ENCODE measurements around the gene RAP1GAP2.

Gene RAP1GAP2

DNA sequence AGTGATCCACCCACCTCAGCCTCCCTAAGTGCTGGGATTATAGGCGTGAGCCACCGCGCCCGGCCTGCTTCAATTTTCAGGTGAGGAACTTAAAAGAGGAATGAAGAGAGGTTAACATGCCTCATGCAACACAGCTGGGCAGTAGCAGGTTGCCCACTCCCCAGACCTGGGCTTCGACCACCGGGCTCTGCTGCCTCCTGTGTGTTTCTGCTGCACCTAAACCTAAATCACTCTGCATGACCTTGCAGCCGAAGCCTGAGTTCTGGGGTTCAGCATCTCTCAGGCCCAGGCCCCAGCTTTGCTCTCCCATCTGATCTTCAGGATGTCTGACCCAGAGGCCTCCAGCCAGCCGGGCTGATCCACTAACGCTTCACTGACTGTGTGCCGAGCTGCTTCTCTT, 154.6 kb downstream of the RAP1GAP2 start:
- DNase-seq, result no peak

DNA sequence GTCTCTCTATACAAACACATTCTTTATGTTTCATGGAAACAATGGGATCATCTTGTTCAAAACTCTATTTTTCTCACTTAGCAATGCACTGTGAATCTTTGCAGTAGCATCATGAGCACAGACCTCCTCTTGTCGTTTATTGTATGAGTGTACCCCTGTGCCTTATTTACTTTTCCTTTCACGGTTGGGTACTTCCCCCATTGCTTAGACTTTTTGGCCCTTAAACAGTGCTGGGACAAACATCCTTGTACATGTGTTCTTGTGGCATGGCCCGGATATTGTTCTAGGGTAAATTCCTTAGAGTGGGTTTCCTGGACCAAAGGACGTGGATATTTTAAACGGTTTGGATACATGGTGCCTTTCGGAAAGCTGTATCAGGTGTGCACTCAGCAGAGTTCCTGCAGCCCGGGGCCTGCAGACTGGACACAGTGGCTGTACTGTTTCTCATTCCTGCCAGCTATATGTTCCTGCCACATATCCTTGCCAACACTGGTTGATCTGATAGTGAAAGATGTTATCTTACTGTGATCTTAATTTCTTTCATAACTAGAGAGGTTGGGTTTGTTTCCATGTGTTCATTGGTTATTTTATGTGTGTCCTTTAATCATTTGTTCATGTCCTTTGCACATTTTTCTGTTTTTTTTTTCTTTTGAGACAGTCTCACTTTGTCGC, 156.1 kb downstream of the RAP1GAP2 start:
- no peak for DNase-seq

DNA sequence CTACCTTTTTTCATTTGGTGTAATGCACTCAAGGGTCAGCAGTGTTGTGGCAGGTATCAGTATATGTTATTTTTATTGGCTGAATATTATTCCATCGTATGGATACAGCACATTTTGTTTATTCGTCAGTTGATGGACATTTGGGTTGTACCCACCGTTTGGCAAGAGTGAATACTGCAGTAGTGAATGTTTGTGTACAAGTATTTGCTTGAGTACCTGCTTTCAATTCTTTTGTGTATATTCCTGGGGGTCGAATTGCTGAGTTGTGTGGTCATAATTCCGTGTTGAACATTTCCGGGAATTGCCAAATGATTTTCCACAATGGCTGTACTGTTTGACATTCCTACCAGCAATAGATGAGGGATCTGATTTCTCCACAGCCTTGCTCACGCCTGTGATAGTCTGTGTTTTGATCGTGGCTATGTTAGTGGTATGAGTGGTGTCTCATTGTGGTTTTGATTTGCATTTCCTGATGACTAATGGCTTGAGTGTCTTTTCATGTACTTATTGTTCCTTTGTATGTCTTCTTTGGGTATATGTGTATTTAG, 158.7 kb downstream of the RAP1GAP2 start:
- peak; percentile 22 for DNase-seq

DNA sequence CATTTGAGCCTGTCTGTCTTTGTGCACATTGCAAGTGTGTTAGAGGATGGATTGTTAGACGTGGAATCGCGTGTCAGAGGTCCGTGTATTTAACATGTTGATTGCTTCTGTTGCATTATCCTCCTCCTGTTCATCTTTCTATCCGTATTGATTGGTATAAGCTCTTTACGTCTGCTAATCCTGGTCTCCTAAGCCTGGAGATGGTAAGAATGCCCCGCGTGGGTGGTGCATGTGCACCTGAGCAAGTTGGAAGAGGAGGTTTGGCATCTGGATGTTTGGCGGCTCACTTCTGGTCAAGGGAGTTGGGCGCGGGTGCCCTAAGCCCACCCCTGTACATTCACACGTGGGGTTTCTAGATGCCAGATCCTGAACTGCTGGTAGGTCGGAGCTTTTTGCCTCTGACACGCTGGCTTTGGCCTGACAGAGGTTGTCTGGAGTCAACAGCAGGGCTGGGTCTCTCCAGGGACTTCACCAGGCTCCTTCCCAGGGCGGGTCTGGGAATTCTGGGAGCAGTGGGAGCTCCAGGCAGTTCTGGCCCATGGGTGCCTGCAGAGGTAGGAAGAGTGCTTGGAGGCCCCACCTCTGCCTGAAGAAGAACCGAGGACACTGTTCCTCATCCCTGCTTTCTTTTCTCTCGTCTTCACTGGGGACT, 159.8 kb downstream of the RAP1GAP2 start:
- DNase-seq, result no peak

DNA sequence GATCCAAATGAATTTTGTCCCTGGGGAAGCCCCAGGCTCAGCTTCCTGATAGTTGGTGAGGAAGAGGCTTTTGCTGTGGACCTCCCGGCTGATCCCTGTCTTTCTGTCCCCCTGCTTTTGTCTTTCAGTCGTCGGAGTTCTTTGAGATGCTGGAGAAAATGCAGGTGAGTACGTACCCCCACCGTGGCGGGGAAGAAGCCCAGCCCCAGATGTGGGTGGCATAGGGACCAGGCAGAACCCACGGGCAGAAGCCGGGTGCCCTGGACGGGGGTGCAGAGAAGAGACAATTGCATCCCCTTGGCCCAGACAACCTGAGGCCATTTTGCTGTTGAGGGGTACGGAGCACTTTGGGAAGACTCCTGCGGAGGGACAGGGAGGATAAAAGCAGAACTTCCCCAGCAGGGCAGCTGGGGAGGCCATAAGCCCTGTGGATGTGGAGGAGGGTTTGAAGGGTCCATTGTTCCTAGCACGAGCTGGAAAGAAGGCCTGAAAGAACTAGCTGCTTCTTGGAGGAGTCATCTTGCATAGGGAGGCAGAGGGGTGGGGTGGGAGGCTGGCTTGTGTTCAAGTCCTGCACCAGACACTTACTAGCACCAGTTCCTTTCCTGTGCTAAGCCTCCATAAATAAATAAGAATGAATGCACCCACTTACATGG, 161.5 kb downstream of the RAP1GAP2 start:
- DNase-seq, result no peak

DNA sequence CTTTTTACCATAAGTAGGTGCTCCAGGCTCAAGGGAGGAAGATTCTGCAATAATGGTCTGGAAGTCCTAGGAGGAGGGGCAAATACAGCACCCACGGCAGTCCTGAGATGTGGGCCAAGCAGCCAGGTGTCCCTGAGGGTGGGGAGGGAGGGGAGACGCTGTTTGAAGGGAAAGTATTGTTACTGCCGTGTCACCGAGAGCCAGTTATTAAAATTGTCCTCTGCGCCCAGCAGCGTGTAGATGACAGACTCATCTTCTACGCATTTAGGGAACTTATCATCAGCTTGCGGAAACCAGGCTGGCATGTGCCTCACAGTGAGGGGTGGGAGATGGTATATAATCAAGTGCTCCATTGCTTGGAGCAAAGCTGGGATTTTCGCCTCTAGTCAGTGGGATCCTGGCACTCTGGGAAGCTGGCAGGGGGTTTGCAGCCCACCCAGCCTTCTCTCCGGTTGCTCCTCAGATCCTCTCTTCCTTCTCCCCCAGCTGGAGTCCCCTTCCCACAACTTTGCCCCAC, 162.5 kb downstream of the RAP1GAP2 start:
- DNase-seq, result no peak

DNA sequence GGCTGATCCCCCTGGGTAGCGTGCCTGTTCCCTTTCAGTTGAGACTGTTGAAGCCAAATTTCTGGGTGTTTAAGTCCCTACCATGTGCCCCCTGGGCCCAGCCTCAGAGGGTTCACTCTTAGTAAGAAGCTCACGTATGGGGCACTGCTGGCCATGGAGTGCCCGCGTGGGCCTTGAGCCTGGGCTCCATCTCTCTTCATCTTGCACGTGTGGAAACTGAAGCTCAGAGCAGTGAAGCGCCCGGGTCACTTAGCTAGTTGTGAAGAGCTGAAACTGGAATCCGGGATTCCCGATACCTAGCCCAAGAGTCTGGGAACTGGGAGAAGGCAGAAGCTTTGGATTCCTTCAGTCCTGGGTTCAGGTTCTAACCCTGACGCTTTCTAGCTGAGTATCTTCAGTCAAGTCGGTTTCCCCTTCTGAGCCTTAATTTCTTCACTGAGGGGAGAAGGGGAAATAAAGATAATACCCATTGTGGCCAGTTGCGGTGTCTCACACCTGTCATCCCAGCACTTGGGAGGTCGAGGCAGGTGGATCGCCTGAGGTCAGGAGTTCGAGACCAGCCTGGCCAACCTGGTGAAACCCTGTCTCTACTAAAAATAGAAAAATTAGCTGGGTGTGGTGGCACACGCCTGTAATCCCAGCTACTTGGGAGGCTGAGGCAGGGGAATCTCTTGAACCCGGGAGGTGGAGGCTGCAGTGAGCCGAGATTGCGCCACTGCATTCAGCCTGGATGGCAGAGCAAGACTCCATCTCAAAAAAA, 163.3 kb downstream of the RAP1GAP2 start:
- no peak for DNase-seq

DNA sequence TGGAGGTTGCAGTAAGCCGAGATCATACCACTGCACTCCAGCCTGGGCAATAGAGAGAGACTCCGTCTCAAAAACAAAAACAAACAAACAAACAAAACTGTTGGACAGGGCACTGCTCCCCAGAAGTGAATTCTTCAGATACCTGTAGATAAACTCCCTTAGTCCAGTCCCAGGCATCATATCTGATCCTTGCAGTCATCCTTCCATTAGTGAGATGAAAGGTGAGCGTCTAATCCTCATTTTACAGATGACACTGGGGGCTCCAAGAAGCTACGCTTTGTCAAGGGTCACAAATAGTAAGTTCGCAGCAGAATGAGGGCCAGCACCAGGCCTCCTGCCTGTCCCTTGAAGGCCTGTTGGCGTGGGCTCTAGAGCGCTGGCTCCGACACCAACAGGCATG, 165.2 kb downstream of the RAP1GAP2 start:
- no peak for DNase-seq

DNA sequence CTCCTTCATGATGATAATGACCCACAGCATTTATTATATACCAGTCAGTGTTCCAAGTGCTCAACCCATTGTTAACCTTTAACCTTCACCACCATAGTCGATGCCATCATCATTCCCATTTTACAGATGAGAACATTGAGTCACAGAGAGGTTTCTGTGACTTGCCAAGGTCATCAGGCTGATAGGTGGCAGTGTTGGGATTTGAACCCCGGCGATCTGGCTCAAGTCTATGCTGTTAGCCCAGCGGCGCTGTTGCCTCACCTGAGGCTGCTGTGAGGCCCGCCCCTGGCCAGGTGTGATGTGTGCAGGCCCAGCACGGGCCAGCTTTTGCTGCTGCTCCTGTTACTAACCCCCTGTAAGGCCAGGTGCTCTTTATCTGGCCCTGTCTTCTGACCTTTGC, 166.0 kb downstream of the RAP1GAP2 start:
- no peak for DNase-seq

DNA sequence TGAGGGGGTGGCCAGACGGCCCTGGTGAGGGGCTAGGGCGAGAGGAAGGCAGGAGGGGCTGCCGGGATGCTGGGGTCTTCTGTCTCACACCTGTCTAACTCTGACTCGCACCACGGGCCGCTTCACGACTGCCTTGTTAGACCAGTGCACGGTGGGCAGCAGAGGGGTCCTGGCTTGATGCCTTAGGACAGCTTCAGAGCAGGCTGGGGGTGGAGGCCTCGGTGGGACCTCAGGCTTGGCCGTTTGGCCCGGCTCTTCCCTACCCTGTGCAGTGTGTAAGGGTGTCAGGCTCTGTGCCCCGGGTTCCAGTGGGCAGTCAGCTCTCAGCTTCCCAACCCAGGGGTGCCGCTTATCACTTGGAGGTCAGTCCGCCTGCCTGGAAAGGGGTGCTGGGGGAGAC, 166.5 kb downstream of the RAP1GAP2 start:
- no peak for DNase-seq

DNA sequence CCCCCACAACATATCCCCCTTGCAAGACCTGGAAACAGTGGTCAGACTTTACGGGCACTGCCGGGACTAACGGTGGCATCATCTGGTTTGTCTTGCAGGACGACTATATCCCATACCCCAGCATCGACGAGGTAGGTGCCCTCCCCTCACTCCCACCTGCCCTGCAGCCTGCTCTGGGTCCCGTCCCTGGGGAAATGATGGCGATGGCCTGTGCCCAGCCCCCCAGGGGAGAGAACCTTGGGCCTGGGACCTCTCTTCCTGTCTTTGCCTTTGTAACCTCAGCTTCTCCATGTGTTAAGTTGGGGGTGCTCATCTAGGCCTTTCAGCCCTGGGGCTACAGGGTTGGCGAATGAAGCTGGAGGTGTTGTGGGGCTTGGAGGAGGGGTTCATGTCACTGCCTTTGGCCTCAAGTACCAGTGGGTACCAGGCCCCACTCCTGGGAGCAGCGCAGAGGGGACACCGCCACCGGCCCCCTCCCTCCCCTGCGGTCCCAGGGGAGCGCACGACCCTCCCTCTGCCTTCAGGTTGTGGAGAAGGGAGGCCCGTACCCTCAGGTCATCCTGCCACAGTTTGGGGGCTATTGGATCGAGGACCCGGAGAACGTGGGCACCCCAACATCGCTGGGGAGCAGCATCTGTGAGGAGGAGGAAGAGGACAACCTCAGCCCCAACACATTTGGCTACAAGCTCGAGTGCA, 167.2 kb downstream of the RAP1GAP2 start:
- DNase-seq, result no peak

DNA sequence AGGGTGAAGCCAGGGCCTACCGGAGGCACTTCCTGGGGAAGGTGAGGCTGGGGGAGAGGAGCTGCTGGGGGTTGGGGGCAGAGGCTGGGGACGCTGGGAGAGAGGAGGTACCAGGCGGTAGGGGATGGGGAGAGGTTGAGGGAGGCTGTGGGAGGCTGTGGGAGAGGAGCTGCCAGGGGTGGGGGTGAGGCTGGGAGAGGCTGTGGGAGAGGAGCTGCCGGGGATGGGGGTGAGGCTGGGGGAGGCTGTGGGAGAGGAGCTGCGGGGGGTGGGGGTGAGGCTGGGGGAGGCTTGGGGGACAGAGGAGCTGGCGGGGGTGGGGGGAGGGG, 167.8 kb downstream of the RAP1GAP2 start:
- no peak for DNase-seq

DNA sequence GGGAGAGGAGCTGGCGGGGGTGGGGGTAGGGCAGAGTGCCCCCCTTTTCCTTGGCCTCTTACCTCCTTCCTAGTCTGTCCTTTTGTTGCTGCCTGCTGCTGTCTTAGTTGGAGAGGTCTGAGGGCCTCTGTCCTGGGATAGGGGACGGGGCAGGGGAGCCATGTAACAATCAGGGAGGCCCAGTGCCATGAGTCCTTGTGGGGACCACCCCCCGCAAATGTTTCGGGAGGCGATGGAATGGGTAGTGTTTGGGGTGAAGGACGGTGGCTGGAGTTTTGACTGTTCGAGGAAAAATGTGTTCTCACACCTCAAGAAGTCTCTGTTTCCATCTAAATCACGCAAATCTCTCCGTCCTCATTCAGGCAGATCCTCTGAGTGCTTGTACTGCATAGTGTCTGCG, 168.1 kb downstream of the RAP1GAP2 start:
- DNase-seq, result no peak

DNA sequence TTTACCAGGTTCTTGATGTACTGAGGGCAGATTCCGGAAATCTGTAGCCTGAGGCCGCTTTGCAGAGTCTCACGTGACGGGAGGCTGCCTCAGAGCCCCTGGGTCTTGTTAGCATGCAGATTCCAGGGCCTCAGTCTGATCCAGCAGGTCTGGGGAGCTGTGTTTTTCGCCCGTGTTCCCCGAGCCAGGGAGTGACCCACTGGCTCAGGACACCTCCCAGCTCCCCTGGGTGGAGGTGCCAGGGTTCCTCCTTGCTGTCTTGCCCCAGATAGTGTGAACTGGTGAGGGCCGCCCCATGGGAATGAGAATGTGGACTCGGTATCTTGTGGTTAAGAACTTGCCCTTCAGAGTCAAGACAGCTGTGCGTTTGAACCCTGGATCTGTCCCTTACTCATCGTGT, 168.6 kb downstream of the RAP1GAP2 start:
- no peak for DNase-seq

DNA sequence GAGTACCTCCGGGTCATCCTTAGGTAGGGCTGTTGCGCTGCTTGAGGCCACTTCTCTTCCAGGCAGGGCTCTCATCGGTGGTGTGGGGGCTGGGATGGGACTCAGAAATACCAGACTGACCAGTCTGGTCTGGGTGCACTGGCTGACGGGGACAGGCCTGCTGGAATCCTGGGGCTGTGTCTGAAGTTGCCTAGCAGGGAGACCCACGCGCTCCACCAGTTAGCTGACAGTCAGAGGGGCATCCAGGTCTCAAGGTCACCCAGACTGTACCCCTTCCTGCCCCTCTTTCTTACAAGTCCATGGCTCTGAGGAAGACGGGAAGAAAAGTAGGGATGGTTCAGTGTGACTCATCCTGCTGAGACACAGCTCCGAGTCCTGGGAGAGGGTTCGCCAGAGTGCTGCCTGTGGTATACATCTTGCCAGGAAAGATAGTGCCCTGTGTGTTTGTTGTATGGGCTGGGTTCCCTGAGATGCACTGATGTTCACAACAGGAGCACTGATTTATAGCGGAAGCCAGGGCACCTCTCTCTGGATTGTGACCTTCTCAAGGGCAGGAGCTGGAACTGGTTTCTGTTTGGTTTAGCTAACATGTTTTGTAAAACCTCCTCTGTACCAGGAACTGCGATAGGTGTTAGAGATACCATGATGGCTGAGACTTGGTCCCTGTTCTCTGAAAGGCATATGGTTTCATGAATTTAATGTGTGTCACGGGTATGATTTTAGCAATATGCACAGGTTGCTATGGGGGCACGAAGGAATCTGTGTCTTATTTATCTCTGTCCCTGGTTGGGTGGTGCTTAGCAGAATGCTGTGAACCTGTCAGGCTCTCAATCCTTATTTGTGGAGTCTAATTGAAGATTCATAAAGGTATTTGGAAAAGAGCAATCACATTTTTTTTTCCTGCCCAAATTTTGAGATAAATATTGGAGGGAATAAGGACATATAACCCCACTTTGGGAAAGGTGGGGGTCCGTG, 169.7 kb downstream of the RAP1GAP2 start:
- DNase-seq, result no peak

DNA sequence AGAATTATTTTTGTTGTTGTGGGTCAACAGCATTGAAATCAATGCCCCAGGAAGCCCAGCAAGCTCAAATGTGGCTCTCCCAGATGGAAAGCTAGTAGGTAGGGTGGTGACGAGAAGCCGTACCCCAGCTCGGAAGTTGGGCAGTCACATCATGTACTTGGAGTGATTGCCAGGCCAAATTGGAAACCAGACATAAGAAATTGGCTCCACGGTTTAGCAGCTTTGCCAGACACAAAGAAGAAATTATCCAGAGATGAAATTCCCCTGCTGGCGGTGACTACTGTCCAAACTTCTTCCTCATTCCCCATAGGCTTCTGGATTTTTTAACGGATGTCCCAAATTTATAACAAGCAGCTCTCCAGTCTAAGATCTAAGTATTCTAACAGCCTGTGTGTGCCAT, 171.3 kb downstream of the RAP1GAP2 start:
- no peak for DNase-seq

DNA sequence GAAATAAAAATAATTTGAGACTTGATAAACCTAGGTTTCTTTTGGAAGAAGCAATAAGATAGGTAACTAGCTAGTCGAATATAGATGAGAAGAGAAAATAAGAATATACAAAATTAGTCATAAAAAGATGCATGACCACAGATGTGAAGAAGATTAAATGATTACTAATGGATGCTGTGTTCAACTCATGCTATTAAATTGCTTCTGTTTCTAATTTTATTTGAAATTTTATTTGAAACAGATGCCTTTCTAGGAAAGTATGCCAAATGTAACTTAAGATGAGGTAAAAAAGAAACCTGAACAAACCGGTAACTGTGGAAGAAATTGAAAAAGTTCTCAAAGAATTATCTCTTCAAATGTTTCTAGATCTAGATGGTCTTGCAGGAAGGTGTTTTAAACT, 175.6 kb downstream of the RAP1GAP2 start:
- DNase-seq, result no peak

DNA sequence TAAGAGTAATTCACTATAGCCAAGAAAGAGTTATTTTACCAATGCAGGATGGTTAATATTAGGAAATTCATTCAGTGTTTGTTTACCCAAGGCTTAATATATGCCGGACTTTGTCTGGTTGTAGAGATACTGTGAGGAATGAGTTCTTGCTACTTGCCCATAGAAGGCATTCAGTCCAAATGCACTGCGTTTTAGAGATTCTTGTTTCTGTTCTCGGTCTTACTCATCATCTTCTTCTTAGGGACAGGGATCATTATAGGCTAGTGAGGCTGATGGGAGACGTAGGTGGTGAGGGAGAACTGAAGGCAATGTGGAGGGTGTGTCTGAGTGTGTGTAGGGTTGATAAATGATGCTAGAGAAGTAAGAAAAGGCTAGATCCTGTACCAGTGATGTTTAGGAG, 176.5 kb downstream of the RAP1GAP2 start:
- no peak for DNase-seq

DNA sequence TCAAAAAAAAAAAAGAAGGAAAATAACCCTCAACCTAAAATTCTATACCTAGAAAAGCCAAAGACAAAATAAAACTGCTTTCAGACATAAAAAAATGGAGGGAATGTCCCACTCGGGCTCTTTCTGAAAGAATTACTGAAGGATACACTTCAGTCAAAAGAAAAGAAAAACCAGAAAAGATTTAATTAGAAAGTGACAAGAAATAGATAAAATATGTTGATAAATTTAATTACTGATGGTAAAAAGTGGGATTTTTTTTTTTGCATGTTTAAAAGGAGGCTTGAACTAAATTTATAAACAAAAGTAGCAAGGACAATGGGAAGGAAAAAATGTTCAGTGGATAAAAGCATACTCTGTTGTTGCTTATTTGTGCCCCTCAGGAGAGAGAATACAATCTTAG, 178.1 kb downstream of the RAP1GAP2 start:
- DNase-seq, result no peak

DNA sequence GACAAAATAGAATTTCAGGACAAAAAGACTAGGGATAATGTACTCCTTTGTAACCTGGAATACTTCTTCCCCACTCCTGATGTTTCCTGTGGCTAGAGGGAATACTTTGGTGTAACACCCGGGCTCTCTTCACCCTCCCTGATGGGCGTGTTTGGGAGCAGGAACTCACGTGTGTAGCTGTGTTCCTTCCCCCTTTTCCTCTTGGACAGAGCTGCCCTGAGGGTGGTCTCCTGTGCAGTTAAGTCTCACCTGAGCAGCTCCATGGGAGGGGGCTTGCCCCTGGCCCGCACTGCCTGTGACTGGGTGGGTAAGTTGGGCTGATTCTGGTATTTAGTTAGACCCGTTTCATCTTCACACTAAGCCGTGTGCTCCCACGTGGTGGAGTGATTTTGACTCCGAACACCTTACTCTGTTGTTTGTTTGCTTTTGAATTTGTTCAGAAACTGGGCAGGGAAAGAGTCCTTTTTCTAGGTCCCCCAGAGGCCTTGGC, 179.3 kb downstream of the RAP1GAP2 start:
- DNase-seq, result no peak

DNA sequence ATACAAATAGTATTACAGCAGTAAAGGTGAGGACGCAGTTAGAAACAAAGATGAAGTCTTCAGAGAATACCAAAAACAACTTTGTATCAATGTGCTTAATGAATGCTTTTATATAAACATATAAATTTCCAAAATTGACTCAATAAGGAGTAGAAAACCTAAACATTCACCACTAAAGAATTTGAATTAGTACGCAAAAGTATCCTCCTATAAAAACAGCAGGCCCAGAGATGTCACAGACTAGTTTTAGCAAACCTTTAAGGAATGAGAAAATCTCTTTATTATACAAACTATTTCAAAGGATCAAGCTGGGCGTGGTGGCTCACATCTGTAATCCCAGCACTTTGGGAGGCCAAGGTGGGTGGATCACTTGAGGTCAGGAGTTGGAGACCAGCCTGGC, 180.9 kb downstream of the RAP1GAP2 start:
- no peak for DNase-seq
